ENCODE data around the gene LHFPL2.

LHFPL2 gene

DNA sequence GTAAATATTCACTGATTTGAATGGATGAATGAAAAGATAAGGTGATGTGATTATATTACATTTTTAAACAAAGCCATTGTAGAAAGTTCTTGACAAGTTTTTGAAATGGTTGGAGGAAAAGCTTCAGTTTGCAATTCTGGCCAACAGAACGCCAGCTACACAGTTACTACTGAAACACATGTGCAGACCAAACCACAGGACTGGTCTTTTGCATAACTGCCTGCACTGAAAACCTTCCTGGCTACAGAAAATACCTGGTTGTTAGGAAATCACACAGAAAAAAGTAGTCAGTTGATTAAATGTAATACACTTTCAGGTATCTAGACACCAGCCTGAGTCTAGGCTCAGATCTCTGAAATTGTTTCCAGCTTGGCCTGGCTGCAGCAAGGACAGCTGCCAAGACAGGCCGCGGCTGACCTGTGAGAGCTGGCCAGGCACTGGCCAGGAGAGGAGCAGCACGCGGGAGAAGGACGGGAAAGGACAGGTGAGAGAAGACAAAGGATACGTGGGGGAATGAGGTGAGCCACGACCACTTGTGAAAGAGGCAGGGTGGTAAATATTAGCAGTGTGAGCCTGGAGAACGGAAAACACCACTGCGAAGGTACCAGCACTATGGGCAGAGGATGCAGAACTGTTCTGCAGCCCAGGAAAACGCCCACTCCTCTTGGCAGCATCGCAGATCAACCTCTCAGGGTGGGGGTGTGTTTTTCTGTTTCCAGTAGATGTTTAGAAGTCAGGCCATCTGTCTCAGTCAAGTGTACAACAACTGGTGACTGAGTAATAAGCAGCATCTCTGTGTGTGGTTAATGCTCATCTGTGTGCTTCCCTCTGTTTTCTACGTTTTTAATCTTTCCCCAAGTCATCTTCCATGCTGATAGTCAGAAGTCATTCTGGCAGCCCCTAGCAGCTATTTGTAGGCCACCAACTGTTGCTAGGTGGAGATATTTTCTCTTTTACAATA lies 150.7 kb downstream of the LHFPL2 start:
- Mint-ChIP-seq H3K27me3 (peaks cover 27% of the 10 kb centered on the region), H3K27ac (no peak overlapping the region), H3K4me3 (no peak overlapping the region), H3K9me3 (no peaks in the 10 kb centered on the region), H3K36me3 (ENCODE audit: low read depth) (no peaks in the 10 kb centered on the region), H3K4me1 (peaks cover 2% of the 10 kb centered on the region)
- DNase-seq, result no peak
- no peak for ATAC-seq

DNA sequence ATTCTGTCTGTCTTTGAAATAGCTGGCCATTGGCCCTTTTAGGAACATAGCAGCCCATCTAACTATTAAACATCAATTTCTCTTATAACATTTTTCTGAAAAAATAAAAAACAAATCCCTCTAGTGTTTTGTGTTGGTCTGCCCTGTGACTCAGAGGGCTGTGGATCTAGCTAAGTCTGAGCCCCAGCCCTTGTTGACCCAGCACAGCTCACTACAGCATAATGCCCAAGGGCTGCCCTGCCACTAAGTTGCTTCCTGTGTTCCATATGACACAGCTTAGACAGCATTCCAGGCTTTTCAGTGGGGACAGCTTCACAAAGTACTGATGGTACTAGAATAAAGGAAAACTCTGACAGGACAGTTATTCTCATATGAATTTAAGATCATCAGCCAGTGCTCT lies 152.2 kb downstream of the LHFPL2 start:
- H3K9me3 Mint-ChIP-seq, result no peaks in the 10 kb centered on the region
- no peak overlapping the region for H3K27ac Mint-ChIP-seq
- peaks cover 2% of the 10 kb centered on the region for H3K4me1 Mint-ChIP-seq
- ATAC-seq, result no peak
- H3K27me3 Mint-ChIP-seq, result peaks cover 23% of the 10 kb centered on the region
- no peaks in the 10 kb centered on the region for H3K36me3 Mint-ChIP-seq (ENCODE audit: low read depth)
- no peak overlapping the region for H3K4me3 Mint-ChIP-seq
- DNase-seq, result no peak

DNA sequence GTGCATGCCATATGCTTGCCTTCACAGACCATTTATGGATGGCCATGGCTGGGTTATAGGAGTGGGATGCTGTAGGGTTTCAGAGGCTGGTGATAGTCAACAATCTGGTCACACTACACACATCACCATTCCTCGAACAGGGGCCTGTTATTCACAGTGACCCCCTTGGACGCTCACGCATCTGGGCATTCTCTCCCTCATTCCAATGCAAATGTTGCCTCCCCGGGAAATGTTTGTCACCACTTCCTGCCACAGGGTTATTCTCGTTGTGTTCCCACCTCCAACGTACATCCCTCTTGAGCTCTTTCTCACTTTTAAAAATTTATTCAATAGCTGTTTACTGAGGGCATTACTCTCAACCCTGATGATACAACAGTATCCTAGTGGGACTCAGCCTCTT lies 152.8 kb downstream of the LHFPL2 start:
- DNase-seq, result no peak

DNA sequence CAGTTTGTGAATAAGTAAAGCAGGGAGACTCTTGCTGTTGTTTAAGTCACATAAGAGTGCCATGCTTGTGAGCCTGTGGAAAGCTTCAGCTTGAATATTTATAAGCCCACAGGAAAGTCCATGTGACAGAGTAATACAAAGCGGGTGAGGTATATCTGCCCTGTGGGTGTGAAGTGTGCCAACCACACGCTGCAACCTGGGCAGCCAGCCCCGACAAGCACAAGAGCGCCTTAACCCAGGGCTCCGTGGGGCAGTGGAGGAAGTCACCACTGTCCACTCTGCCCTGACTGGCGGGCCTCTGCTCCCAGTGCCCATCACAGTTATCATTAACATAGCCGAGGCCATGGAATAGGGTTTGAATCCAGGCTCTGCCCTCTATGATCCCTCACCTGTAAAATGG lies 155.9 kb downstream of the LHFPL2 start:
- H3K4me3 Mint-ChIP-seq, result no peak overlapping the region
- peaks cover 12% of the 10 kb centered on the region for H3K36me3 Mint-ChIP-seq (ENCODE audit: low read depth)
- peaks cover 2% of the 10 kb centered on the region for H3K4me1 Mint-ChIP-seq
- no peaks in the 10 kb centered on the region for H3K9me3 Mint-ChIP-seq
- no peaks in the 10 kb centered on the region for H3K27me3 Mint-ChIP-seq
- H3K27ac Mint-ChIP-seq, result no peak overlapping the region
- no peak for ATAC-seq
- DNase-seq, result no peak

More for the DNA sequence above, 152.8 kb downstream of the LHFPL2 start:
- Mint-ChIP-seq H3K27me3 (peaks cover 20% of the 10 kb centered on the region), H3K9me3 (no peaks in the 10 kb centered on the region), H3K4me3 (no peak overlapping the region), H3K36me3 (ENCODE audit: low read depth) (no peaks in the 10 kb centered on the region), H3K4me1 (peaks cover 2% of the 10 kb centered on the region), H3K27ac (no peak overlapping the region)
- ATAC-seq, result no peak

DNA sequence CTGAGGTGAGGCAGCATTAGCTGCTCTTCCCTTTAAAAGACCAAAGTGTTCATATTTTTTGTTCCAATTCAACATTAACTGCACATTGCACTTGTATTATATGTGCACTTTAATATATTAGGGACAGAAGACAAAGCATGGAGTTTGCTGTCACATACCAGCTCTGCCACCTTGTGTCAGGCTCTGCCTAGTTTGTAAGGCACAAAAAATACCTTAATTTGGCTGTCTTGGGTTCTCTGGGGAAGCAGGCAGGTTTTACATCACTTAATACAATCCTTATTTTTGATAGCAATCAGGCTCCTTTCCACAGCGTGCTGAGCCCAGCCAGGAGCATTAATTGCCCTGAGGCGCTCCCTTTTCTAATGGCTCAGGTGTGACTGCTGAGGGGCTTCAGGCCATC lies 156.3 kb downstream of the LHFPL2 start:
- DNase-seq (no peak), ATAC-seq (no peak)
- Mint-ChIP-seq H3K27me3 (no peaks in the 10 kb centered on the region), H3K9me3 (no peaks in the 10 kb centered on the region), H3K4me3 (no peak overlapping the region), H3K36me3 (ENCODE audit: low read depth) (peaks cover 12% of the 10 kb centered on the region), H3K27ac (no peak overlapping the region), H3K4me1 (peaks cover 2% of the 10 kb centered on the region)

DNA sequence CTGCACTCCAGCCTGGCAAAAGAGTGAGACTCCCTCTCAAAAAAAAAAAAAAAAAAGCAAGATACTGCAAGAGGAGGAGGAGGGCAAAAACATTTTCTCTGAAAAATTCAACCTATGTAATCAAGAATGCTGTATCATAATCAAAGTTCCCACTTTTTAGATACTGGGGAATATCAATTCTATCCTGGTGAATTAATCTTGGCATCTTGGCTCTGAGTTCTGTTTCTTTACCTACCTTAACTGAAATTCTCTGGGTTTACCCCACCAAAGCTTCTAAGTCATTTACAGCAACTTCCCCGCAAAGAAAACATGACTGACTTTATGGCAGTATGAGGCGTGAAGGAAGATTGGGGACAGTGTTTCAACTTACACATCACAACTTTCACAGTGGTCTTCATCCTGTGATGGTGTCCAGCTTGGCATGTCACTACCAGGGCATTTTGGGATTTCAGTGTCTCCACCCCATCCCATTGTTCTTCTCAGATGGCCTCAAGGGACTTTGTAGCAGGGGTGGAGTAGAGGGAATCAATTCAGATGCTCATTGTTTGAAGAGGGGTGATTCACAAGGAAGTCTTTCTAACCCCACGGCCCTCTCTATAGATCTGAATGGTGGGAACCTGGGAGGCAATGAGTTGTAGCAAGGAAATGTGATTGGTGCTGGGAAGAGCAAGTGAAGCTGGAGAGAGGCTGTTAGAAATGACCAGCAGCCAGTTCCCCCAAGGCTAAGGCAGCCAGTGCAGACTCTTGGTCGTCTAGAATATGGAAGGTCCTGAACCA lies 157.7 kb downstream of the LHFPL2 start:
- Mint-ChIP-seq H3K36me3 (ENCODE audit: low read depth) (peaks cover 12% of the 10 kb centered on the region), H3K4me1 (peaks cover 1% of the 10 kb centered on the region), H3K4me3 (no peak overlapping the region), H3K27me3 (no peaks in the 10 kb centered on the region), H3K27ac (no peak overlapping the region), H3K9me3 (no peaks in the 10 kb centered on the region)
- DNase-seq (no peak), ATAC-seq (no peak)

DNA sequence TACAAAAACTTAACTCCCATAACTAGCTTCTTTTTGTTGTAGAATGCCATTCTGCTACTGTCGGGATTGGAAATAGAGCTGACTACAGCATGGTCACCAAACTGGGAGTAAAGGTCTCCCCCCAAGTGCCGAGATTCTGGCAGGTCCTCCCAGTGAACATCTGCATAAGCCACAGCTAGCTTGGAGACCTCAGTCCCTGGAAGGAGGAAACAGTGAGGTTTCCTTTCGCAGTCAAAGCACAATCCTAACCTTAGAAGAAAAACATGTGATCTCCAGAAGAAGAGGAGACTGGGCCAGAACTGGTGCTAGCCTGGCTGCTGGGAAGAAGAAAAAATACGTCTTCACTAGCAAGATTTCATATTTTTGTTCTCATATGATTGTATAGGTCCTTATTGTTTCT lies 160.7 kb downstream of the LHFPL2 start:
- peaks cover 15% of the 10 kb centered on the region for H3K4me1 Mint-ChIP-seq

DNA sequence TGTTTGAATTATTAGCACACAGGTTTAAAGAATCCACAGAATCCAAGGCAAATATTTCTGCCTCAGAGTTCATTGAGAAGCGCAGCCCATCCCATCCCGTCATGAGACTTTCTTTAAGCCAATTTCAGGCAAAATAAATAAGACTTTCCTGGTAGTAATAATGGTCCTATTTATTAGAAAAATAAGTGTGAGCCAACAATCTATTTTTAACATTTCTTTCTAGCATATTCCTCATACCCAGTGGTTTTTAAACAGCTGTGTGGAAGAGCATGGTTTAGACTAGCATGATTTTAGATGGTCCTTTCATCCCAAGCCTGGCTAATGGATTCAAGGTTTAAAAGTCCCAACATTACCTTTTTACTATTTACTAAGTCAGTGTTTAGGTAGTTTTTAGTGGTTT lies 162.4 kb downstream of the LHFPL2 start:
- no peak overlapping the region for H3K27ac Mint-ChIP-seq
- no peak overlapping the region for H3K4me3 Mint-ChIP-seq
- peaks cover 12% of the 10 kb centered on the region for H3K36me3 Mint-ChIP-seq (ENCODE audit: low read depth)
- H3K9me3 Mint-ChIP-seq, result no peaks in the 10 kb centered on the region
- H3K4me1 Mint-ChIP-seq, result peaks cover 15% of the 10 kb centered on the region
- no peak for ATAC-seq
- no peak for DNase-seq
- no peaks in the 10 kb centered on the region for H3K27me3 Mint-ChIP-seq

More for the DNA sequence above, 160.7 kb downstream of the LHFPL2 start:
- ATAC-seq (no peak), DNase-seq (no peak)
- Mint-ChIP-seq H3K36me3 (ENCODE audit: low read depth) (peaks cover 12% of the 10 kb centered on the region), H3K27ac (no peak overlapping the region), H3K9me3 (no peaks in the 10 kb centered on the region), H3K27me3 (no peaks in the 10 kb centered on the region), H3K4me3 (no peak overlapping the region)

DNA sequence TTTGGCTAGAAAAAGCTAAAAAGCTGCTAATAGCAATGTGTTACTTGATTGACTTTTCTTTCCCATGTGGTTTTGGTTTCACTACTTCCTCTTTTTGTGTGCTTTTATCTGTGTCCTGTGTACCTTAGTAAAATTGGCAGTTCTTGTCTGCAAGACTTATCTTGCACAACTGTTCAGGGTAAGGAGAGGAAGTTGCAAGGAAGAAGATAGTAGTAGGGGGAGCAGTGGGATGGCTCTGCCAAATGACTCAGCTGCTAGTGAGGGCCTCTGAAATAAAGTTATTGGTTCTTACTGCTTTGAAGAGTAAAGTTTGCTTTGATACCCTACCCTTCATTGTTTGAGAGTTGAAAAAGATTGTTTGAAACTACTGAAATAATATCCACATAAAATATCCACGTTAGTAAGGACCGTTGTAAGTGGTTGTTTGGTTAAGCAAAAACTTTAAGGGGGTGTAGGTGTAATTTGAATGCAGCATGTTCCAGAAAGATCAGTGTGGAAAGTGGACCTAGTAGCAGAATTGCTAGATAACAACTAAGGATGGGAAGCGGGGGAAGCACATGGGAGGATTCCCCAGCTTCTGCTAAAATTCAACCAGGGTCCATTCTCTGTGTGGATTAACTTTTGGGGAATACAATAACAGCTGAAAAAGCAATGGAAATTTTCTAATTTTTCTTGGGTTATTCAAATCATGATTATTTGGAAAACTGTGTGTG lies 164.6 kb downstream of the LHFPL2 start:
- Mint-ChIP-seq H3K4me1 (peaks cover 15% of the 10 kb centered on the region), H3K9me3 (no peaks in the 10 kb centered on the region), H3K27ac (no peak overlapping the region), H3K4me3 (no peak overlapping the region), H3K27me3 (no peaks in the 10 kb centered on the region), H3K36me3 (ENCODE audit: low read depth) (peaks cover 8% of the 10 kb centered on the region)
- no peak for DNase-seq
- ATAC-seq, result peak; percentile 46

DNA sequence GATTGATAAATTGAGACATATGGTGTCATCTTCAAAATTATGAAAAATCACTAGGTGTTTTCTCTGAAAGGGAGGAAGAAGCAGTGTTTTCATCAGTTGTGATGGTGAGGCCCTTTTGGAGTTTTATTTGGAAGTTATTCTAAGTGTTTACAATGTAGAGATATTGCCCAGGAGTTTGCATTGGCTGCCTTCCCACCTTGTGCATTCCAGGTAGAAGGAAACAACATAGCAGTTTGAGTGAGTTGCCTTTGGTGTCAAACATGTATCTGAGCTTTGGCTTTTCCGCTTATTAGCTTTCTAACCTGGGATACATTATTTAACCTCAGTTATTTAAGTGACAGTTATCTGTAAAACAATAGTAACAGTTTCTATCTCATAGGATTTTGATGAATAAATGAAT lies 165.6 kb downstream of the LHFPL2 start:
- no peak overlapping the region for H3K4me3 Mint-ChIP-seq
- no peaks in the 10 kb centered on the region for H3K27me3 Mint-ChIP-seq
- peaks cover 1% of the 10 kb centered on the region for H3K36me3 Mint-ChIP-seq (ENCODE audit: low read depth)
- H3K4me1 Mint-ChIP-seq, result peaks cover 15% of the 10 kb centered on the region
- ATAC-seq (no peak), DNase-seq (no peak)
- H3K9me3 Mint-ChIP-seq, result no peaks in the 10 kb centered on the region
- no peak overlapping the region for H3K27ac Mint-ChIP-seq

DNA sequence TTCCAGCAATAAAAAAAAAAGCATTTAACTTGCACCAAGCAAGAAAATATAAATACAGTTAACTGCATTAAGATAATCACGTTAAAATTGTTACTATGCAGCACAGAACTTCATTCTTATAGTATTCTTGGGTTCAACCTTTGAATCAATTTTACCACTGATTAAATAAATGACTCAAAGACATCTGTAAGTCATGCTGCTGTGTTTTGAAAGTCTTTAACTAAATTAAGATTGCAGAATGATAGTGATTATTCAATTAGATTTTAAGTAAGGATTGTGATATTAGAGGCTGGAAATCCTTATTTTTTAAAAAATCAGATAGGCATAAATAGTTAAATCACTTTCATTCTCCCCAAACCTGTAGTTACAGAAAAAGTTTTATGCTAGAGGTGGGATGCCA lies 171.8 kb downstream of the LHFPL2 start:
- Mint-ChIP-seq H3K27me3 (no peaks in the 10 kb centered on the region), H3K9me3 (no peaks in the 10 kb centered on the region), H3K4me1 (no peaks in the 10 kb centered on the region), H3K4me3 (no peak overlapping the region), H3K27ac (no peak overlapping the region), H3K36me3 (ENCODE audit: low read depth) (peaks cover 1% of the 10 kb centered on the region)
- no peak for DNase-seq
- ATAC-seq, result no peak

DNA sequence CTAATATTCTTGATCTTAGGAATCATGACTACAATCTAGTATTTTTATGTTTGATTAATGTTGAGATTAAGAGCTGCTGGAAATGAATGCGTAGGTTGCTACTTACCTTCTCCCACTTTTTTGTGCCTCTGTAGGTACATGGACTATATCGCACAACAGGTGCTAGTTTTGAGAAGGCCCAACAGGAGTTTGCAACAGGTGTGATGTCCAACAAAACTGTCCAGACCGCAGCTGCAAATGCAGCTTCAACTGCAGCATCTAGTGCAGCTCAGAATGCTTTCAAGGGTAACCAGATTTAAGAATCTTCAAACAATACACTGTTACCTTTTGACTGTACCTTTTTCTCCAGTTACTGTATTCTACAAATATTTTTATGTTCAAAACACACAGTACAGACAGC lies 173.2 kb downstream of the LHFPL2 start:
- H3K27ac Mint-ChIP-seq, result no peak overlapping the region
- peaks cover 1% of the 10 kb centered on the region for H3K36me3 Mint-ChIP-seq (ENCODE audit: low read depth)
- DNase-seq (no peak), ATAC-seq (no peak)
- no peaks in the 10 kb centered on the region for H3K4me1 Mint-ChIP-seq
- no peaks in the 10 kb centered on the region for H3K27me3 Mint-ChIP-seq
- no peak overlapping the region for H3K4me3 Mint-ChIP-seq
- H3K9me3 Mint-ChIP-seq, result no peaks in the 10 kb centered on the region

DNA sequence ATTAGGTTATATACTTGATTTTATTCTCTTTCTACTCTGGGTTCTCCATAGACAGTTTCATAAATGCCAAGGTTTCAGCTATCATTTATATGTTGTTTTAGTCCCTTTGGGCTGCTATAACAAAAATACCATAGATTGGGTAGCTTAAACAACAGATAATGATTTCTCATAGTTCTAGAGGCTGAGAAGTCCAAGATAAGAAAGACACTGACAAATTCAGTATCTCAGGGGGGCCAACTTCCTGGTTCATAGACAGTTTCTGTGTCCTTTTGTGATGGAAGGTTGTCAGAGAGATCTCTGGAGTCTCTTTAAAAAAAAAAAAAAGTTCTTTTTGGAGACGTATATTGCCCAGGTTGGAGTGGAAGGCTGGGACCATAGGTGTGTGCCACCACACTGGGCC lies 174.8 kb downstream of the LHFPL2 start:
- no peaks in the 10 kb centered on the region for H3K4me1 Mint-ChIP-seq

DNA sequence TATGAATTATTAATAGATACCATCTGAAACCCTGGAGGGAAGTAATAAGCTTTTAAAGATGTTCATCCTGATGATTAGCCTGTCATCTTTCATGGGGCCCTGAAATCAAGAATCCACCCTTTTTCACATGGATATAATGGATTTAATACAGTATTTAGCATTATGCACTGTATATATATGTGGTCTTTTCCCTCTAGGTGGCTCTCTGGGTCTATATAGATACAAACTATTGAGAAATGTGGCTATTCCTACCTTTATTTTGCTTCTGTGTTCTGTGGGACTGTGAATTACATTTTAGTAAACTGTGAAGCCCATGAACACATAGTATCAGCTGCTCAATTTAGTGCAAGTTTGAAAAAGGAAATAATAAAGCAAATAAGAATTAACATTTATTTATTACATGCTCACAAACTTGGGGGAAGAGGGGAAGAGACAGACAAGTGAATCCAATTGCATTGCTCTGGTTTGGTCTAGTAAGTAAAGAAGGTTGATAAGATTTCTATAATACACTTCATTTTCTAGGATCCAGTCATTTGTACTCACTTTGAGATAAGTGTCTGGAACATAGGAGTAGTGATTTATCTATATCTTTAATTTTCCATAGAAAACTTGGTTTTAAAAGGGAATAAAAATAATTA lies 176.0 kb downstream of the LHFPL2 start:
- DNase-seq (no peak), ATAC-seq (no peak)
- H3K9me3 Mint-ChIP-seq, result no peaks in the 10 kb centered on the region
- H3K36me3 Mint-ChIP-seq (ENCODE audit: low read depth), result no peaks in the 10 kb centered on the region
- no peak overlapping the region for H3K4me3 Mint-ChIP-seq
- no peaks in the 10 kb centered on the region for H3K27me3 Mint-ChIP-seq
- H3K4me1 Mint-ChIP-seq, result no peaks in the 10 kb centered on the region
- no peak overlapping the region for H3K27ac Mint-ChIP-seq

More for the DNA sequence above, 174.8 kb downstream of the LHFPL2 start:
- Mint-ChIP-seq H3K27me3 (no peaks in the 10 kb centered on the region), H3K36me3 (ENCODE audit: low read depth) (no peaks in the 10 kb centered on the region), H3K9me3 (no peaks in the 10 kb centered on the region), H3K4me3 (no peak overlapping the region), H3K27ac (no peak overlapping the region)
- DNase-seq, result no peak
- ATAC-seq, result no peak

Data from activated naive CD8-positive, alpha-beta T cell treated with anti-CD3 and anti-CD28 coated beads, Interleukin-2, amount 50 U/mL, for 24 hours (primary cell).